Smooth muscle cell (in vitro differentiated cells): ENCODE measurements around the gene LSR. TPM values are rescaled to one million over a fixed set of nuclear protein-coding genes. Genes with fewer than 3 reads are reported as not detected.

Experiments used
- DNase-seq: peaks from one replicate; lab custom pipeline; 2025; ENCODE audit not compliant: unreplicated experiment; lab: John Stamatoyannopoulos, UW
- H2AFZ ChIP-seq: fragments of 200-600 bp; sonication (generic); 2 replicates; pipeline ENCODE4 v1.6.0; 2016; ENCODE audit warnings: antibody characterized with exemption, low read depth, mild to moderate bottlenecking
- H3F3A ChIP-seq: fragments of 200-600 bp; sonication (generic); 2 replicates; pipeline ENCODE4 v1.6.0; 2017; ENCODE audit warnings: antibody characterized with exemption, low read depth
- H3K27ac ChIP-seq: fragments of 200-600 bp; sonication (generic); 2 replicates; pipeline ENCODE4 v1.5.1; 2016; ENCODE audit warnings: low read depth, mild to moderate bottlenecking
- H3K27me3 ChIP-seq: fragments of 200-600 bp; sonication (generic); 2 replicates; pipeline ENCODE4 v1.6.1; 2016; ENCODE audit warnings: low read depth, mild to moderate bottlenecking
- H3K36me3 ChIP-seq: fragments of 200-600 bp; sonication (generic); 2 replicates; pipeline ENCODE4 v1.5.1; 2016; ENCODE audit warnings: low read depth
- H3K4me1 ChIP-seq: fragments of 200-600 bp; sonication (generic); 2 replicates; pipeline ENCODE4 v1.5.1; 2016; ENCODE audit warnings: low read depth
- H3K4me2 ChIP-seq: fragments of 200-600 bp; sonication (generic); 2 replicates; pipeline ENCODE4 v1.6.0; 2016; ENCODE audit warnings: mild to moderate bottlenecking
- H3K4me3 ChIP-seq: fragments of 200-600 bp; sonication (generic); 2 replicates; pipeline ENCODE4 v1.5.1; 2016; ENCODE audit warnings: mild to moderate bottlenecking
- H3K79me2 ChIP-seq: fragments of 200-600 bp; sonication (generic); 2 replicates; pipeline ENCODE4 v1.6.0; 2016; ENCODE audit warnings: low read depth, mild to moderate bottlenecking
- H3K9ac ChIP-seq: fragments of 200-600 bp; sonication (generic); 2 replicates; pipeline ENCODE4 v1.6.0; 2016; ENCODE audit warnings: low read depth
- H3K9me3 ChIP-seq: fragments of 200-600 bp; sonication (generic); replicated peaks from 2 replicates; pipeline ENCODE4 v1.5.1; 2016; ENCODE audit warnings: low read depth
- H4K20me1 ChIP-seq: fragments of 200-600 bp; sonication (generic); 2 replicates; pipeline ENCODE4 v1.6.0; 2016; ENCODE audit warnings: low read depth
- WGBS: methylation state at CpG from one replicate; pipeline ENCODE4 v1.1.7; 2016; ENCODE audit warnings: low lambda C conversion rate; 5-methylcytosine and 5-hydroxymethylcytosine counted together
- polyA plus RNA-seq: library from polyadenylated mRNA; unstranded; fragments of >200 nt; fragmentation: Nextera tagmentation; extraction: Ambion mirVana; gene quantifications from 2 replicates; pipeline ENCODE4 v1.2.1, GENCODE V29; 2016
- total RNA-seq: library from RNA; depleted of rRNA; stranded (reverse); fragments of >200 nt; gene quantifications from 2 replicates; pipeline ENCODE4 v1.2.3, GENCODE V29; 2014
- TF ChIP-seq, protein P1 (sequence below): fragments of 200-600 bp; sonication (generic); IDR thresholded peaks from 2 replicates; pipeline ENCODE4 v1.5.1; 2017; ENCODE audit warnings: borderline replicate concordance, mild to moderate bottlenecking, antibody characterized with exemption; ENCODE audit not compliant: insufficient read depth, poor library complexity, severe bottlenecking

The LSR gene
- total and polyA plus RNA-seq, 2 experiments from 2014 or later = 14.0 to 14.2 TPM

DNA sequence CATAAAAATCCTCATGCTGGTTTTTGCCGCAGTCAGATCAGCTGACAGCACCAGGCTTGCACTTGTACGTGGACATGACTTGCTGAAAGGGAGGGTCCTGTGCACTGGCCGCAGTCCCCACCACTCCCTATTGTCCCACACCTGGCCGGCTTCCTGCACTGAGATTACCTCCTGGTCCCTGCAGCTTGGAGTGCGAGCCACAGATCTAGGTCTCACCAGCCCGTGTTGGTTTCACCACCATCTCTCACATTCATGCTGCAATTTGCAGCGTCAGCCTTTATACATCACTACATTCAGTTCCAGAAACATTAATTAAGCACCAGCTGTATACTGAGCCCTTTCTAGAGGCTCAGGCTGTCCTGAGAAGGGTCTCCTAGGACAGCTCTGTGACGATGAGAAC is 65.2 kb downstream of the LSR start:
- 94% methylated on average over 8 of the region's 8 CpGs for WGBS
- no peaks in the 10 kb centered on the region for H3K9me3 ChIP-seq
- no peaks in the 10 kb centered on the region for H3K36me3 ChIP-seq
- no peak overlapping the region for H2AFZ ChIP-seq
- H4K20me1 ChIP-seq = no peaks in the 10 kb centered on the region
- no peak overlapping the region for H3K27ac ChIP-seq
- H3K4me3 ChIP-seq = no peak overlapping the region
- no peak overlapping the region for H3K9ac ChIP-seq
- DNase-seq = no peak
- no peaks in the 10 kb centered on the region for H3K79me2 ChIP-seq
- no peak overlapping the region for H3K4me2 ChIP-seq
- no peaks in the 10 kb centered on the region for H3F3A ChIP-seq
- no peaks in the 10 kb centered on the region for H3K4me1 ChIP-seq
- H3K27me3 ChIP-seq = no peaks in the 10 kb centered on the region
- TF ChIP-seq, protein P1, sequence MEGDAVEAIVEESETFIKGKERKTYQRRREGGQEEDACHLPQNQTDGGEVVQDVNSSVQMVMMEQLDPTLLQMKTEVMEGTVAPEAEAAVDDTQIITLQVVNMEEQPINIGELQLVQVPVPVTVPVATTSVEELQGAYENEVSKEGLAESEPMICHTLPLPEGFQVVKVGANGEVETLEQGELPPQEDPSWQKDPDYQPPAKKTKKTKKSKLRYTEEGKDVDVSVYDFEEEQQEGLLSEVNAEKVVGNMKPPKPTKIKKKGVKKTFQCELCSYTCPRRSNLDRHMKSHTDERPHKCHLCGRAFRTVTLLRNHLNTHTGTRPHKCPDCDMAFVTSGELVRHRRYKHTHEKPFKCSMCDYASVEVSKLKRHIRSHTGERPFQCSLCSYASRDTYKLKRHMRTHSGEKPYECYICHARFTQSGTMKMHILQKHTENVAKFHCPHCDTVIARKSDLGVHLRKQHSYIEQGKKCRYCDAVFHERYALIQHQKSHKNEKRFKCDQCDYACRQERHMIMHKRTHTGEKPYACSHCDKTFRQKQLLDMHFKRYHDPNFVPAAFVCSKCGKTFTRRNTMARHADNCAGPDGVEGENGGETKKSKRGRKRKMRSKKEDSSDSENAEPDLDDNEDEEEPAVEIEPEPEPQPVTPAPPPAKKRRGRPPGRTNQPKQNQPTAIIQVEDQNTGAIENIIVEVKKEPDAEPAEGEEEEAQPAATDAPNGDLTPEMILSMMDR = no peak

DNA sequence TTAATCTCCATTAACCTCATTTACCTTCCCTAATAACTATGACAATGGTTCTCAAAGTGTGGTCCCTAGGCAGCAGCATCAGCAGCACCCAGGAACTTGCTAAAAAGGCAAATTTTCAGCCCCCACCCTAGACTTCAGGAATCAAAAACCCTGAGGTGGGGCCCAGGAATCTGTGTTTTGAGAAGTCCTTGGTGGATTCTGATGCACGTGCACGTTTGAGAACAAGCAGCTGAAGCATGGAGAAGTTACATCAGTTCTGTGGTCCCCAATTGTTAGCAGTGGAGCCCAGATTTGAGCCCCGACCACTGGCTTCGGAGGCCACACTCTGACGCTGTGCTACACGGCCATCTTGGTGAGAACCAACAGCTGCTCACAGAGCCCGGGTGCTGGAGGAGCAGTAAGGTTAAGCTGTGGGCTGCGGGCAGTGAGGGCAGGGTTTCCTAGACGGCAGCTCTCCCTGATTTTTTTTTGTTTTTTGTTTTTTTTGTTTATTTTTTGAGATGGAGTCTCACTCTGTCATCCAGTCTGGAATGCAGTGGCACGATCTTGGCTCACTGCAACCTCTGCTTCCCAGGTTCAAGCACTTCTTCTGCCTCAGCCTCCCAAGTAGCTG is 66.2 kb downstream of the LSR start:
- Histone ChIP-seq H4K20me1 (no peaks in the 10 kb centered on the region), H3K36me3 (no peaks in the 10 kb centered on the region), H3K27ac (no peak overlapping the region), H3F3A (no peaks in the 10 kb centered on the region), H3K4me1 (no peaks in the 10 kb centered on the region), H2AFZ (no peak overlapping the region), H3K9ac (no peak overlapping the region), H3K9me3 (no peaks in the 10 kb centered on the region), H3K27me3 (no peaks in the 10 kb centered on the region), H3K79me2 (no peaks in the 10 kb centered on the region), H3K4me2 (no peak overlapping the region), H3K4me3 (no peak overlapping the region)
- TF ChIP-seq, protein P1 = no peak
- no peak for DNase-seq
- WGBS = 94% methylated on average over 10 of the region's 10 CpGs

DNA sequence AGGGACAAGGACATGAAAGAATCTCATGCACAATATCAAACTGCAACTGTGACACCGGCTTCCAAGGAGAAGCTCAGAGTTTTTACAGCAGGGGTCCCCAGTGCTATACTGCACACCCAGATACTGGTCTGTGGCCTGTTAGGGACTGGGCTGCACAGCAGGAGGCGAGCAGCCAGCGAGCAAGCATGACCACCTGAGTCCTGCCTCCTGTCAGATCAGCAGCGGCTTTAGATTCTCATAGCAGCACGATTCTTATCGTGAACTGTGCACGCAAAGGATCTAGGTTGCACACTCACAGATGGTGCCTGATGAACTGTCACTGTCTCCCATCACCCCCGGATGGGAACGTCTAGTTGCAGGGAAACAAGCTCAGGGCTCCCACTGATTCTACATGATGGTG is 67.1 kb downstream of the LSR start:
- 91% methylated on average over 9 of the region's 9 CpGs for WGBS
- H3K4me3 ChIP-seq = no peak overlapping the region
- no peak overlapping the region for H3K4me2 ChIP-seq
- no peak overlapping the region for H3K27ac ChIP-seq
- no peaks in the 10 kb centered on the region for H3K9me3 ChIP-seq
- no peaks in the 10 kb centered on the region for H3F3A ChIP-seq
- TF ChIP-seq, protein P1 = no peak
- H3K79me2 ChIP-seq = no peaks in the 10 kb centered on the region
- H3K9ac ChIP-seq = no peak overlapping the region
- H2AFZ ChIP-seq = no peak overlapping the region
- H3K4me1 ChIP-seq = no peaks in the 10 kb centered on the region
- H4K20me1 ChIP-seq = no peaks in the 10 kb centered on the region
- no peaks in the 10 kb centered on the region for H3K36me3 ChIP-seq
- DNase-seq = no peak
- H3K27me3 ChIP-seq = no peaks in the 10 kb centered on the region

DNA sequence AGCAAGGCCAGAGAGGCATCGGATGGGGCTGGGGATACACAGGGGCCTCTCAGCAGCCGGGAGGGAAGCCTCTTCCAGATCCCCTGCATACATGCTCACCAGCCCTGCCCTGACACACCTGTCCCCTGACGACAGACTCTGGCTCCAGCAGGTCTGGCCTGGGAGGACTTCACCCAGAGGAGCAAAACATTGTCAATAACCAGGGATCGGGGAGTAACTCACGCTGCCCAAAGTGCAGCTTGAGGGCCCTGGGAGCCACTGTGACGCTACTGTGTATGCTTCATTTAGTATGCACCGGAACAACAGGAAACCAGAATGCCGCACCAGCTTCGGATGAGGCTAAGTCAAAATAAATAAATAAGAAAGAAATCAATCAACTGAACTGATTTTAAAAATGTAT is 67.8 kb downstream of the LSR start:
- TF ChIP-seq, protein P1 = no peak
- Histone ChIP-seq H3K4me3 (no peak overlapping the region), H3K4me2 (no peak overlapping the region), H3K9me3 (no peaks in the 10 kb centered on the region), H3K9ac (no peak overlapping the region), H3K36me3 (no peaks in the 10 kb centered on the region), H2AFZ (no peak overlapping the region), H3K27ac (no peak overlapping the region), H4K20me1 (no peaks in the 10 kb centered on the region), H3K79me2 (no peaks in the 10 kb centered on the region), H3F3A (no peaks in the 10 kb centered on the region), H3K4me1 (no peaks in the 10 kb centered on the region), H3K27me3 (no peaks in the 10 kb centered on the region)
- no peak for DNase-seq
- WGBS = 87% methylated on average over 9 of the region's 9 CpGs
